ENCODE results near the gene GLRA3. TPM values are rescaled to one million over a fixed set of nuclear protein-coding genes. Genes with fewer than 3 reads are reported as not detected.
"Not testable (repeated sequence)": the region's sequence is repeated elsewhere in the genome, so short reads cannot be mapped to it uniquely, and the experiment has no call there.

Gene GLRA3
- total RNA-seq, 1 donor from 2014 or later, result not detected

GRCh38 chr4:174658246-174658645, 170.8 kb downstream of the GLRA3 start:
- DNase-seq (ENCODE audit: low read depth in 2 of 2), result no peak

GRCh38 chr4:174657472-174657871, 171.6 kb downstream of the GLRA3 start:
- no peak for DNase-seq (ENCODE audit: low read depth in 2 of 2)

- DNase-seq (ENCODE audit: low read depth in 2 of 2), result no peak
Observed at GRCh38 chr4:174654634-174655033, 174.4 kb downstream of the GLRA3 start.

- no peak for DNase-seq (ENCODE audit: low read depth in 2 of 2)
Observed at GRCh38 chr4:174650711-174651355, 178.2 kb downstream of the GLRA3 start.

- no peak for DNase-seq (ENCODE audit: low read depth in 2 of 2)
Observed at GRCh38 chr4:174648812-174649211, 180.2 kb downstream of the GLRA3 start.

- DNase-seq (ENCODE audit: low read depth in 2 of 2), result no peak
Observed at GRCh38 chr4:174646326-174646725, 182.7 kb downstream of the GLRA3 start.

GRCh38 chr4:174640146-174640545, 188.9 kb downstream of the GLRA3 start:
- no peak for DNase-seq (ENCODE audit: low read depth in 2 of 2)

- DNase-seq (ENCODE audit: low read depth in 2 of 2), result no peak
Observed at GRCh38 chr4:174635732-174636131, 193.3 kb downstream of the GLRA3 start.

- no peak for DNase-seq (ENCODE audit: low read depth in 2 of 2)
Observed at GRCh38 chr4:174633399-174633798, 195.6 kb downstream of the GLRA3 start.

GRCh38 chr4:174631901-174632758, 196.9 kb downstream of the GLRA3 start:
- peak; percentile 20 to 33 for DNase-seq (ENCODE audit: low read depth in 2 of 2)

GRCh38 chr4:174629907-174630450, 199.1 kb downstream of the GLRA3 start:
- not testable (repeated sequence) for DNase-seq (ENCODE audit: low read depth in 2 of 2)

GRCh38 chr4:174629265-174629664, 199.8 kb downstream of the GLRA3 start:
- no peak for DNase-seq (ENCODE audit: low read depth in 2 of 2)

GRCh38 chr4:174628191-174628590, 200.9 kb downstream of the GLRA3 start:
- no peak for DNase-seq (ENCODE audit: low read depth in 2 of 2)

- DNase-seq (ENCODE audit: low read depth in 2 of 2), result no peak
Observed at GRCh38 chr4:174627473-174627872, 201.6 kb downstream of the GLRA3 start.

- no peak for DNase-seq (ENCODE audit: low read depth in 2 of 2)
Observed at GRCh38 chr4:174626342-174627008, 202.6 kb downstream of the GLRA3 start.

GRCh38 chr4:174616661-174617060, 212.4 kb downstream of the GLRA3 start:
- DNase-seq (ENCODE audit: low read depth in 2 of 2), result no peak

GRCh38 chr4:174613979-174614378, 215.1 kb downstream of the GLRA3 start:
- no peak for DNase-seq (ENCODE audit: low read depth in 2 of 2)

- DNase-seq (ENCODE audit: low read depth in 2 of 2), result no peak
Observed at GRCh38 chr4:174611792-174612191, 217.3 kb downstream of the GLRA3 start.

- no peak for DNase-seq (ENCODE audit: low read depth in 2 of 2)
Observed at GRCh38 chr4:174607792-174608191, 221.3 kb downstream of the GLRA3 start.

- DNase-seq (ENCODE audit: low read depth in 2 of 2), result no peak
Observed at GRCh38 chr4:174604198-174604597, 224.8 kb downstream of the GLRA3 start.

- DNase-seq (ENCODE audit: low read depth in 2 of 2), result no peak
Observed at GRCh38 chr4:174600391-174600790, 228.7 kb downstream of the GLRA3 start.

GRCh38 chr4:174598800-174599199, 230.2 kb downstream of the GLRA3 start:
- DNase-seq (ENCODE audit: low read depth in 2 of 2), result no peak

Measured in lung microvascular endothelial cell (primary cell).